Measurements from ENCODE around the gene CARD8.

GRCh38 chr19:48246101-48246500, 9.6 kb downstream of the CARD8 start:
- TF ChIP-seq CTCF (IDR thresholded peaks at IDR 0.05): no peak
- no peak for TF ChIP-seq ZNF532 (CRISPR knock-in tag; IDR thresholded peaks at IDR 0.05; ENCODE audit: borderline replicate concordance)
- no peak for TF ChIP-seq MAX (CRISPR knock-in tag; IDR thresholded peaks at IDR 0.05)
